Iris pigment epithelial cell (primary cell): ENCODE measurements around the gene OR6K2.

Experiments used
- DNase-seq: peaks from one replicate; pipeline ENCODE4 v3.0.0-alpha.2; 2011; ENCODE audit warnings: low read depth

OR6K2 gene

GRCh38 chr1:158686111-158687009 lies 14.1 kb downstream of the OR6K2 start, which contains the start of gene SPTA1:
Gene SPTA1, minus strand, starts transcription at chr1:158686715. Its CDS starts 198 bp downstream, at chr1:158686517.
- peak; percentile 6 for DNase-seq

GRCh38 chr1:158685085-158685484 lies 15.4 kb downstream of the OR6K2 start:
- DNase-seq, result no peak

- no peak for DNase-seq
Observed at GRCh38 chr1:158681606-158682005, 18.8 kb downstream of the OR6K2 start.

- DNase-seq, result no peak
Observed at GRCh38 chr1:158679289-158679688, 21.2 kb downstream of the OR6K2 start.

GRCh38 chr1:158675563-158676323 lies 24.7 kb downstream of the OR6K2 start:
- no peak for DNase-seq

- no peak for DNase-seq
Observed at GRCh38 chr1:158674302-158674701, 26.1 kb downstream of the OR6K2 start.

GRCh38 chr1:158666037-158666436 lies 34.4 kb downstream of the OR6K2 start:
- DNase-seq, result no peak

GRCh38 chr1:158654571-158654970 lies 45.9 kb downstream of the OR6K2 start:
- DNase-seq, result no peak

GRCh38 chr1:158654086-158654485 lies 46.4 kb downstream of the OR6K2 start:
- DNase-seq, result no peak

GRCh38 chr1:158652721-158653334 lies 47.6 kb downstream of the OR6K2 start:
- DNase-seq, result no peak
